Activated naive CD4-positive, alpha-beta T cell treated with anti-CD3 and anti-CD28 coated beads, Interleukin-2, amount 50 U/mL, for 16 hours (primary cell): ENCODE results near the gene SEC62.

Experiments used
- DNase-seq: peaks from one replicate; pipeline ENCODE4 v3.0.0-alpha.2; 2020

Gene SEC62

GRCh38 chr3:170022336-170022735, 55.7 kb downstream of the SEC62 start:
- DNase-seq: no peak

GRCh38 chr3:170023165-170023564, 56.6 kb downstream of the SEC62 start:
- no peak for DNase-seq

GRCh38 chr3:170024581-170024980, 58.0 kb downstream of the SEC62 start:
- no peak for DNase-seq

DNA sequence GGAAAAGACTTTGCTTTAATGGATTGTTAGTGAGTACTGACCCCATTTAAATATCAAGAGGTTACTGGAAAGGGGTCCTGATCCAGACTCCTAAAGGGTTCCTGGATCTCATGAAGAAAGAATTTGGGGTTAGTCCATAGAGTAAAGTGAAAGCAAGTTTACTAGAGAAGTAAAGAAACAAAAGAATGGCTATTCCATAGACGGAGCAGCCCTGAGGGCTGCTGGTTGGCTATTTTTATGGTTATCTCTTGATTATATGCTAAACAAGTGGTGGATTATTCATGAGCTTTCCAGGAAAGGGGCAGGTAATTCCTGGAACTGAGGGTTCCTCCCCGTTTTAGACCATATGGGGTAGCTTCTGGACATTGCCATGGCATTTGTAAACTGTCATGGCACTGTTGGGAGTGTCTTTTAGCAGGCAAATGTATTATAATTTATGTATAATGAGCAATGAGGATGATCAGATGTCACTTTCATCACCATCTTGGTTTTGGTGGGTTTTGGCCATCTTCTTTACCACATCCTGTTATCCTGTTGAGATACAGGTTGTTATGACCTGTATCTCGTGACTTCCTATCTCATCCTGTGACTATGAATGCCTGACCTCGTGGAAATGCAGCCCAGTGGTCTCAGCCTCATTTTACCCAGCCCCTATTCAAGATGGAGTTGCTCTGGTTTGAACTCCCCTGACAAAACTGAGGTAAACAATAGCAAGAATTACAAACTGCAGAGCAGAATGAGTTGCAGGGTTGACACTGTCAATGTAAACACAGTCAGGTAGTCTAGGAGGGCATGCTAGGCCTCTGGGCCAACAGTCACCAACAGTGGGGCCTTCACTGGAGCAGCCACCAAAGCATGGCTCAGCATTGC, 60.9 kb downstream of the SEC62 start:
- no peak for DNase-seq

DNA sequence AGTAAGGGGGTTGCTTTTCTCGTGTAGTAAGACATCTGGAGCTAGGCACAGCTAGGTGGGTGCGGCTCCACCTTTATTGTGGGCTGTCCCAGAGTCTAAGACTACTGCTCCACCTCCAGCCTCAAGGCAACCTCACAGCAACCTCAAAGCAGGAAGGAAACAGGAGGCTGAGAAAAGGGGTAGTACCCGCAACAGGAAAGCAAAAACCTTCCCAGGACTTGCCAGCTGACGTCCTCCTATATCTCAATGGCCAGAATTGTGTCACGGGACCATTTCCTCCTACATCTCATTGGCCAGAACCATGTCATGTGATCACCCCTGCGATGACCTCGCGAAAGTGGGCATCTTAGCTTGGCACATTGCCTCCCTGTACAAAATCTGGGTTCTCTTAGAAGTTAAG, 66.9 kb downstream of the SEC62 start:
- peak; percentile 37 for DNase-seq

- peak; percentile 84 for DNase-seq
Observed at GRCh38 chr3:170037463-170038433, 71.1 kb downstream of the SEC62 start, which contains the start of gene GPR160. TSS of gene GPR160 (plus strand) at chr3:170037995. CDS start at chr3:170083973, 45,978 bp downstream.

- DNase-seq: peak; percentile 44
Observed at GRCh38 chr3:170038434-170039110, 72.0 kb downstream of the SEC62 start.

- DNase-seq: no peak
Observed at GRCh38 chr3:170040418-170040817, 73.8 kb downstream of the SEC62 start.

DNA sequence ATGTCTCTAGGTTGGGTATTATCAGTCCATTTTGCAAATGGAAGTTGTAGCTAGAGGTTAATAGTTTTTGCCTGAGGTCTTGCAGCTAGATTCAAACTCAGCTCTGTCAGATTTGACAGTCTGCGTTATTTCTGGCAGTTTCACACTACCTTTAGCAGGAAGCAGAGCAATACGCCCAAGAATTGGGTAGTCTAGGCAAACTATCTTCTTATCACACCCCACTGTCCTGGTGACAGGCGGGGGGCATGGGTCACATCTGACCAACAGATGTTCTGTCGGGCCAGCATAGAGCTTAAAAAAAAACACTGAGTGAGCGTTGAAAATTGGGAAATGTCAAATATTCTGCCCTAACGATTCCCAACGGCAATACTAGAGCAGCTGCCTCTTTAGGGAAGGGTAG, 76.9 kb downstream of the SEC62 start:
- no peak for DNase-seq

DNA sequence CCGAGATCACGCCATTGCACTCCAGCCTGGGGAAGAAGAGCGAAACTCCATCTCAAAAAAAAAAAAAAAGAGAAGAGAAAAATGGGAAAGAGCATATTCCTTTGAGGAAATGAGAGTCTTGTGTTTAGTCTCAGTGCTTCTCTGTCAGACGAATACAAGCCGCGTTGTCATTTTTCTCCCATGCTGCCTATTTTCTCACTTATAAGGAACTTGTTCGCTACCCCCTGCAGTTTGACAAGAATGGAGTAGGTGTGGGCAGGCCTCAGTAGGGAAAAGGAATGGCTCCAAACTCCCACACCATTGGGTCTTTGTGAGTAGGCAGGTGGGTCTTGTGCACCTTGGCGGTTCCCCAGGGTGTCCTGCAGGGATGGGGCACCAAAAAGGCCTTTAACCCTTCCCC, 77.7 kb downstream of the SEC62 start:
- DNase-seq: no peak

DNA sequence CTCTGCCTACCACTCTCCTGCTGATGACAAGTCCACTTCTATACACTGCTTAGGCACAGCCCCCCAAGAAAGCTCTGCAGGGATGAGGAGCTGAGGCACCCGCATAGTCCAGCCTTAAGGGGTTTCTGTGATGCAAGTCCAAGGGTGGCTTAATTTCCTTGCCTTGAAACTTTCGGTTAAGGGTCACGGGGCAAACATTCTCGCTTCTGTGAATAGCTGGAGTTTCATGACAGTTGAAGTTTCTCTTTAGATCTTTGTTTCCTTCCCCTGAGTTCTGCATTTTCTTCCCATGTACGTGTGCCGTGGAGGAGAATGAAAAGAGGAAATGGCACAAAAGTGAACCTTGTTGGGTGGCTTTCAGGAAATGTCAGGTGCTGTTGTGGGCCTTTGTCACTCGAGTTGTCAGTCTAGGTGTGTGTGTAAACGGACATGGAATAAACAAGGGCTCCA, 78.2 kb downstream of the SEC62 start:
- no peak for DNase-seq

GRCh38 chr3:170046269-170047132, 79.9 kb downstream of the SEC62 start:
- no peak for DNase-seq

DNA sequence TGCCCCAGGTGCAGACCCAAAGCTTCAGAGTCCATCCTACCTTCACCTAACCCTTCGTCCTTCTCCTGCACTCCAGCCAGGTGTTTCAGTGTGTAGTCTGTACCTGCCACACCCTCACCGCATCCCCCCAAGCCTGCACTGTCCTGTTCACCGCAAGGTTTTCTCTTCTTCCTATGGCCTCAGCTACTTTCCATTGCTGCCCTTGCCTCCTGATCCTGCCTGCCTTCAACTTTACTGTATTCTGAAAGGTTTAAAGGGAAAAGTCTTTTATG, 80.5 kb downstream of the SEC62 start:
- no peak for DNase-seq
